H1 (cell line): ENCODE results near the gene DAZAP2. TPM values are rescaled to one million over a fixed set of nuclear protein-coding genes. Genes with fewer than 3 reads are reported as not detected.

Experiments
- CTCF ChIA-PET: fragments of 300-600 bp; sonication (Branson Sonifier 250); formaldehyde crosslinking; loops from one replicate; lab custom pipeline; 2021; ENCODE audit not compliant: partially characterized antibody; lab: Charles Lee
- POLR2A ChIA-PET: fragments of 300-600 bp; sonication (Branson Sonifier 250); formaldehyde crosslinking; loops from one replicate; lab custom pipeline; 2021; ENCODE audit warnings: inconsistent platforms; ENCODE audit not compliant: partially characterized antibody; lab: Charles Lee
- DNase-seq, 2 experiments: peaks; one replicate each; pipeline versions ENCODE4 v3.0.0 to v3.0.0-alpha.2; 2010 to 2022; ENCODE audit warnings: low spot score in 2 of 2, low read depth in 1 of 2, mixed read lengths in 1 of 2
- FAIRE-seq: peaks from 2 replicates; lab custom pipeline; 2011; peaks lifted over from hg19 to GRCh38; lab: Jason Lieb, UNC
- H2AFZ ChIP-seq: 2 replicates; pipeline ENCODE4 v1.8.1; 2012; ENCODE audit warnings: low read length, inconsistent platforms
- H2AK5ac ChIP-seq: 2 replicates; pipeline ENCODE4 v1.6.1; 2013; ENCODE audit warnings: low read depth, low read length
- H2BK120ac ChIP-seq: replicated peaks from 2 replicates; pipeline ENCODE3; 2013; ENCODE audit warnings: low read depth, low read length, inconsistent platforms
- H2BK12ac ChIP-seq: 2 replicates; pipeline ENCODE4 v1.6.1; 2013; ENCODE audit warnings: low read depth, low read length
- H2BK15ac ChIP-seq: 2 replicates; pipeline ENCODE4 v1.6.1; 2013; ENCODE audit warnings: low read length
- H2BK20ac ChIP-seq: 2 replicates; pipeline ENCODE4 v1.6.1; 2013; ENCODE audit warnings: low read length
- H2BK5ac ChIP-seq: 2 replicates; pipeline ENCODE4 v1.6.1; 2013; ENCODE audit warnings: low read depth, low read length
- H3K14ac ChIP-seq: 2 replicates; pipeline ENCODE4 v1.6.1; 2013; ENCODE audit warnings: inconsistent platforms; ENCODE audit not compliant: insufficient read length
- H3K18ac ChIP-seq: 2 replicates; pipeline ENCODE4 v1.6.1; 2013; ENCODE audit warnings: low read length; ENCODE audit errors: extremely low read depth
- H3K23ac ChIP-seq: 2 replicates; pipeline ENCODE4 v1.6.1; 2013; ENCODE audit warnings: inconsistent platforms; ENCODE audit not compliant: insufficient read length
- H3K23me2 ChIP-seq: 2 replicates; pipeline ENCODE4 v1.6.1; 2013; ENCODE audit warnings: low read depth, low read length
- H3K27ac ChIP-seq: 2 replicates; pipeline ENCODE4 v1.6.1; 2011; ENCODE audit warnings: low read depth, low read length, inconsistent platforms
- H3K27me3 ChIP-seq, 4 experiments: replicated peaks in 1 of 4; 1 replicate in 1 of 4; 2 replicates in 3 of 4; pipeline versions ENCODE4 v1.6.1 to v1.8.1; 2011 to 2013; ENCODE audit warnings: low read length in 3 of 4, mild to moderate bottlenecking in 3 of 4, inconsistent platforms in 2 of 4, mixed read lengths in 2 of 4, moderate library complexity in 1 of 4; ENCODE audit not compliant: control insufficient read depth in 3 of 4, insufficient read depth in 3 of 4; ENCODE audit errors: extremely low read depth in 1 of 4
- H3K36me3 ChIP-seq, 4 experiments: 2 replicates each; pipeline versions ENCODE4 v1.6.1 to v1.8.1; 2011 to 2013; ENCODE audit warnings: mild to moderate bottlenecking in 4 of 4, low read length in 3 of 4, moderate library complexity in 2 of 4, control low read depth in 1 of 4, inconsistent platforms in 1 of 4; ENCODE audit not compliant: insufficient read depth in 4 of 4, control insufficient read depth in 2 of 4
- H3K4ac ChIP-seq: replicated peaks from 2 replicates; pipeline ENCODE3; 2013; ENCODE audit warnings: low read length, low read depth, mixed read lengths, inconsistent platforms; ENCODE audit not compliant: insufficient read length
- H3K4me1 ChIP-seq, 4 experiments: replicated peaks in 1 of 4; 1 replicate in 1 of 4; 2 replicates in 3 of 4; pipeline versions ENCODE4 v1.6.1 to v1.8.1; 2011 to 2013; ENCODE audit warnings: low read length in 3 of 4, inconsistent platforms in 2 of 4, mixed read lengths in 1 of 4; ENCODE audit not compliant: insufficient read depth in 4 of 4, control insufficient read depth in 3 of 4
- H3K4me2 ChIP-seq, 2 experiments: 2 replicates each; pipeline versions ENCODE4 v1.6.1 to v1.8.1; 2011 to 2013; ENCODE audit warnings: low read depth in 2 of 2, low read length in 2 of 2, control low read depth in 1 of 2, inconsistent platforms in 1 of 2, mild to moderate bottlenecking in 1 of 2; ENCODE audit not compliant: insufficient read depth in 1 of 2
- H3K4me3 ChIP-seq, 4 experiments: fragments of 200-600, 300-600 bp in 1 of 4; sonication (generic), shearing (Covaris generic), sonication (Bioruptor Twin) in 1 of 4; 2 replicates each; pipeline versions ENCODE4 v1.5.1 to v1.8.1; 2011 to 2016; ENCODE audit warnings: low read length in 4 of 4, low read depth in 3 of 4, control low read depth in 2 of 4, inconsistent platforms in 2 of 4, mild to moderate bottlenecking in 2 of 4, mixed read lengths in 1 of 4, moderate library complexity in 1 of 4; ENCODE audit not compliant: insufficient read depth in 2 of 4; ENCODE audit errors: extremely low read depth in 1 of 4
- H3K56ac ChIP-seq: replicated peaks from 2 replicates; pipeline ENCODE3; 2013; ENCODE audit warnings: low read depth, mild to moderate bottlenecking, mixed read lengths, low read length, inconsistent platforms; ENCODE audit not compliant: insufficient read length
- H3K79me1 ChIP-seq: 2 replicates; pipeline ENCODE4 v1.6.1; 2013; ENCODE audit warnings: low read depth, low read length, control low read depth
- H3K79me2 ChIP-seq, 2 experiments: 2 replicates each; pipeline versions ENCODE4 v1.6.1 to v1.8.1; 2012 to 2013; ENCODE audit warnings: low read length in 2 of 2, mild to moderate bottlenecking in 2 of 2, inconsistent platforms in 1 of 2; ENCODE audit not compliant: insufficient read depth in 2 of 2, control insufficient read depth in 1 of 2
- H3K9ac ChIP-seq, 4 experiments: replicated peaks in 1 of 4; 1 replicate in 1 of 4; 2 replicates in 3 of 4; pipeline versions ENCODE4 v1.6.1 to v1.8.1; 2011 to 2013; ENCODE audit warnings: low read depth in 3 of 4, low read length in 3 of 4, control low read depth in 2 of 4, mild to moderate bottlenecking in 2 of 4, moderate library complexity in 2 of 4, inconsistent platforms in 1 of 4; ENCODE audit errors: extremely low read depth in 1 of 4
- H3K9me3 ChIP-seq, 2 experiments: 2 replicates each; pipeline versions ENCODE4 v1.6.1 to v1.8.1; 2012 to 2013; ENCODE audit warnings: mild to moderate bottlenecking in 2 of 2, moderate library complexity in 2 of 2, control low read depth in 1 of 2, inconsistent platforms in 1 of 2, low read depth in 1 of 2, low read length in 1 of 2, mixed read lengths in 1 of 2; ENCODE audit not compliant: insufficient read depth in 2 of 2
- H4K20me1 ChIP-seq, 2 experiments: replicated peaks in 1 of 2; 2 replicates each; pipeline versions ENCODE3 to v1.8.1; 2011 to 2013; ENCODE audit warnings: inconsistent platforms in 2 of 2, low read length in 2 of 2, mild to moderate bottlenecking in 1 of 2; ENCODE audit not compliant: insufficient read depth in 2 of 2, control insufficient read depth in 1 of 2
- H4K5ac ChIP-seq: 2 replicates; pipeline ENCODE4 v1.6.1; 2013; ENCODE audit warnings: low read length, low read depth, mixed read lengths, inconsistent platforms; ENCODE audit not compliant: insufficient read length
- H4K8ac ChIP-seq: 2 replicates; pipeline ENCODE4 v1.8.0; 2013; ENCODE audit warnings: mild to moderate bottlenecking, moderate library complexity, low read length, inconsistent platforms; ENCODE audit not compliant: insufficient read depth; ENCODE audit errors: extremely low read depth
- H4K91ac ChIP-seq: replicated peaks from 2 replicates; pipeline ENCODE3; 2013; ENCODE audit warnings: low read length, mixed read lengths, inconsistent platforms; ENCODE audit not compliant: insufficient read length
- SP4 ChIP-seq: IDR thresholded peaks from 2 replicates; pipeline ENCODE4 v1.6.1; 2012; ENCODE audit warnings: low read length, inconsistent platforms
- SRF ChIP-seq: IDR thresholded peaks from 2 replicates; pipeline ENCODE4 v1.6.1; 2011; ENCODE audit warnings: mild to moderate bottlenecking, low read depth, low read length, moderate library complexity
- WGBS, 2 experiments: shearing (Covaris generic) in 1 of 2; methylation state at CpG; one replicate each; pipeline versions ENCODE4 v1.1.6 to v1.1.7; 2013 to 2015; ENCODE audit warnings: low lambda C conversion rate in 2 of 2, mixed read lengths in 2 of 2, inconsistent platforms in 1 of 2, low coverage in 1 of 2, missing lambda C conversion rate in 1 of 2; ENCODE audit not compliant: insufficient replicate concordance in 2 of 2, insufficient coverage in 1 of 2, insufficient read length in 1 of 2; ENCODE audit errors: extremely low coverage in 1 of 2, missing lambda C conversion rate in 1 of 2; 5-methylcytosine and 5-hydroxymethylcytosine counted together
- polyA plus RNA-seq, 7 experiments: library from polyadenylated mRNA; depleted of rRNA in 3 of 7; stranded (reverse) in 5 of 7; unstranded in 2 of 7; fragments of >200 nt in 5 of 7; fragments of 200-250 nt in 2 of 7; gene quantifications; 1 replicate in 5 of 7; 2 replicates in 1 of 7; 4 replicates in 1 of 7; pipeline versions ENCODE4 v1.2.1 to v1.2.3, GENCODE V29; 2011 to 2013; ENCODE audit warnings: missing spikeins in 2 of 7, mixed read lengths in 2 of 7
- total RNA-seq: library from RNA; stranded (reverse); fragmentation: NEBNext Ultra II Directional; extraction: Animal tissue kit (Norgen Biotek cat#: 25700); gene quantifications from 2 replicates; pipeline ENCODE4 v1.2.1, GENCODE V29; 2021

DAZAP2 gene
- total and polyA plus RNA-seq, 2 of the 8 experiments (the other 6 are each of a cell fraction or from before 2014, with no cell fraction given): 27.1 to 77.2 TPM

DNA sequence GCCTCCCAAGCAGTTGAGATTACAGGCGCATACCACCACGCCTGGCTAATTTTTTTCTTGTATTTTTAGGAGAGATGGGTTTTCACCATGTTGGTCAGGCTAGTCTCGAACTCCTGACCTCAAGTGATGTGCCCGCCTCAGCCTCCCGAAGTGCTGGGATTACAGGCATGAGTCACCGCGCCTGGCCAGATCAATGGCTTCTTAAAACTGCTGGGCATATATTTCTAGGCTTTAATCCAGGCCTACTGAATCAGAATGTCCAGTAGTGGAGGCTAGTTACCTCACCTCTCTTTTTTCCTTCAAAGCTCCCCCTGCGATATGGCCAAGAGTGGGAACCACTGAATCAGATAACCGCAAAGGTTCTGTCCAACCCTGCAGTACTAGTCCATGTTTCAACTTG, 37.8 kb upstream of the DAZAP2 start:
- FAIRE-seq: no peak
- no peak overlapping the region for H4K5ac ChIP-seq
- no peaks in the 10 kb centered on the region for H3K23me2 ChIP-seq
- no peaks in the 10 kb centered on the region for H4K20me1 ChIP-seq
- no peak overlapping the region for H2BK12ac ChIP-seq
- no peak overlapping the region for H3K27ac ChIP-seq
- H3K56ac ChIP-seq: no peak overlapping the region
- H2BK120ac ChIP-seq: no peak overlapping the region
- H4K91ac ChIP-seq: no peak overlapping the region
- no peaks in the 10 kb centered on the region for H3K79me1 ChIP-seq
- no peak overlapping the region for H2BK5ac ChIP-seq
- no peaks in the 10 kb centered on the region for H3K9me3 ChIP-seq
- H3K36me3 ChIP-seq: no peaks in the 10 kb centered on the region
- no peak for TF ChIP-seq SP4
- no peak for TF ChIP-seq SRF
- TF ChIP-seq, all 59 proteins: peak for 0
- no peaks in the 10 kb centered on the region for H3K79me2 ChIP-seq
- H2AFZ ChIP-seq: no peak overlapping the region
- ChIA-PET POLR2A (interaction anchor here (1.3 kb wide), 1 partner anchor 18 kb away, joined by 8 read pairs; the partner anchor contains the start of gene POU6F1), CTCF (interaction anchor here (1.1 to 2.3 kb wide), 4 partner anchors 14 to 149 kb away, joined by 3 to 8 read pairs (median 4); partner anchors contain the start of gene POU6F1)
- H2BK20ac ChIP-seq: no peak overlapping the region
- H2AK5ac ChIP-seq: no peak overlapping the region
- no peak overlapping the region for H4K8ac ChIP-seq
- no peak overlapping the region for H3K23ac ChIP-seq
- no peak overlapping the region for H3K18ac ChIP-seq
- H3K14ac ChIP-seq: no peak overlapping the region
- DNase-seq: no peak
- H3K4ac ChIP-seq: no peak overlapping the region
- H2BK15ac ChIP-seq: no peak overlapping the region
- no peak overlapping the region for H3K4me2 ChIP-seq
- H3K9ac ChIP-seq: no peak overlapping the region
- no peak overlapping the region for H3K4me3 ChIP-seq
- WGBS, 2 experiments: 93% methylated on average over 9 of the region's 9 CpGs; no CpG with 5 or more reads in 1 of the 2 experiments
- no peaks in the 10 kb centered on the region; a peak in 1 of 7 replicates for H3K27me3 ChIP-seq
- no peaks in the 10 kb centered on the region for H3K4me1 ChIP-seq
